GM18517 (cell line): ENCODE data around the gene NRTN.

Experiments used
- ATAC-seq: cut with Tn5 transposase; IDR thresholded peaks from one replicate; pipeline ENCODE4 v1.9.1; 2021; ENCODE audit warnings: mild to moderate bottlenecking, moderate library complexity; ENCODE audit not compliant: unreplicated experiment

Gene NRTN

GRCh38 chr19:5789886-5790558, 14.8 kb upstream of the NRTN start:
- no peak for ATAC-seq

- peak; percentile 87 for ATAC-seq
These were observed 14.0 kb upstream of the NRTN start, which contains the start of gene DUS3L for GRCh38 chr19:5790559-5791520. TSS of gene DUS3L (minus strand) at chr19:5791163. CDS start at chr19:5791141, 22 bp downstream.

GRCh38 chr19:5792224-5792623, 12.6 kb upstream of the NRTN start:
- ATAC-seq = no peak

GRCh38 chr19:5793188-5793587, 11.7 kb upstream of the NRTN start:
- ATAC-seq = no peak

- ATAC-seq = no peak
These were observed 9.4 kb upstream of the NRTN start for GRCh38 chr19:5795382-5795919.

GRCh38 chr19:5798244-5798643, 6.6 kb upstream of the NRTN start:
- no peak for ATAC-seq

- no peak for ATAC-seq
These were observed 5.3 kb upstream of the NRTN start for GRCh38 chr19:5799247-5800241.

- ATAC-seq = no peak
These were observed 4.3 kb upstream of the NRTN start for GRCh38 chr19:5800361-5801270.

- ATAC-seq = no peak
These were observed 2.9 kb upstream of the NRTN start for GRCh38 chr19:5801796-5802619.

- ATAC-seq = no peak
These were observed 1.5 kb upstream of the NRTN start for GRCh38 chr19:5803441-5803751.

- ATAC-seq = no peak
These were observed 933 bp upstream of the NRTN start for GRCh38 chr19:5803752-5804515.

- ATAC-seq = no peak
These were observed 730 bp downstream of the NRTN start for GRCh38 chr19:5805462-5806132.

- no peak for ATAC-seq
These were observed 1.2 kb downstream of the NRTN start for GRCh38 chr19:5806133-5806489.

- no peak for ATAC-seq
These were observed 2.0 kb downstream of the NRTN start for GRCh38 chr19:5806905-5807304.

GRCh38 chr19:5808120-5808816, 3.4 kb downstream of the NRTN start:
- no peak for ATAC-seq

GRCh38 chr19:5809053-5809452, 4.2 kb downstream of the NRTN start:
- ATAC-seq = no peak

GRCh38 chr19:5809469-5809868, 4.6 kb downstream of the NRTN start:
- ATAC-seq = no peak
